SHP77 (cell line): ENCODE results near the gene CHRD.

Source experiments
- DNase-seq, 2 experiments: peaks; one replicate each; lab custom pipeline; 2025; lab: John Stamatoyannopoulos, UW

CHRD gene

DNA sequence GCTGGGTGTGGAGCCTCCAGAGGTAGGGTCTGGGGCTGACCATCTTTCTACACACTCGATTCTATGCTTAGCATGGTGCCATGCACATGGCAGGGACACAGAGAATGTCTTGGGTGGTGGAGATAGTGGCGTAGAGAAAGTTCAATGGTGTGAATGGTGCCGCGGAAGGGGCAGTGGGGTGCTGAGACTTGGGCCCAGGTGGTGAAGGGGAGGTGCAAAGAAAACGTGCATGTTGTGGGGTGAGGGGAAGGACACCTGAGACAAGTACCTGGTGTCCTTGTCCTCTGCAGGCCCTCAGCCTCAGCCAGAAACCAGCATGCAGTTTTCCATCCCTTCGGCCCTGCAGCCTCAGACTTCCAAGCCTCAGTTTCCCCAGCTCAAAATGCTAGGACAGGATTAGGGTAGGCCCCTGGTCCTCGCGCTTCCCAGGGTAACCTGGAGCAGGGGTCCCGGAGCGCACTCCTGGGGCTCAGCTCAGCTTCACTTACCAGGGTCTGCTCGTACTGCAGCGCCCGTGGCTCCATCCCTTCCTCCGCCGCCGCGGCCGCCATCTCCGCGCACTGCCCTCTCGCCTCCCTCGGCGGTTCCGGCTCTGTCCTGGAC is 18.8 kb upstream of the CHRD start:
- DNase-seq, result no peak

DNA sequence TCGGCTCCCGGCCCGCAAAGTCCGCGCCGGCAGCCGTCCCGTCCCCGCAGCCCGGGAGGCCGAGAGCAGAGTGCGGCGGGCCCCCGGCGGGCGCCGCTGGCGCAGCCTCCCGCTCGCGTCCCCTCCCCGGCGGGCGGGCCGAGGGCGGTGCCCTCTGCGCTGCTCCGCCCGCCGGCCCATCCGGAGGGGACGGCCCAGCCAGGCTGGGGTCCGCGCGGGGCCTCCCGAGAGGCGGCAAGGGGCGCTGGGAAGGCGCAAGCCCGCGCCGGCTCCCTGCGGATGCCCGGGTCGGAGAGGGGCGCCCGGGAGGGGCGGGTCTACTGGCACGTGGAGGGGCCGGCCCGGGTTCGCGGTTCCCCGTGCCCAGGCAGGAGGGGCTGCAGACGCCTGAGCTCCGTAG is 18.3 kb upstream of the CHRD start, which contains the start of the genes CLCN2 and POLR2H:
CLCN2 (minus strand) TSS at position 74 of the 400 bp plus-strand sequence. CDS start 126 bp downstream, outside the sequence.
POLR2H (plus strand) TSS at position 179 of the 400 bp plus-strand sequence. CDS start 1,783 bp downstream, outside the sequence.
- peak; percentile 33 to 36 for DNase-seq

DNA sequence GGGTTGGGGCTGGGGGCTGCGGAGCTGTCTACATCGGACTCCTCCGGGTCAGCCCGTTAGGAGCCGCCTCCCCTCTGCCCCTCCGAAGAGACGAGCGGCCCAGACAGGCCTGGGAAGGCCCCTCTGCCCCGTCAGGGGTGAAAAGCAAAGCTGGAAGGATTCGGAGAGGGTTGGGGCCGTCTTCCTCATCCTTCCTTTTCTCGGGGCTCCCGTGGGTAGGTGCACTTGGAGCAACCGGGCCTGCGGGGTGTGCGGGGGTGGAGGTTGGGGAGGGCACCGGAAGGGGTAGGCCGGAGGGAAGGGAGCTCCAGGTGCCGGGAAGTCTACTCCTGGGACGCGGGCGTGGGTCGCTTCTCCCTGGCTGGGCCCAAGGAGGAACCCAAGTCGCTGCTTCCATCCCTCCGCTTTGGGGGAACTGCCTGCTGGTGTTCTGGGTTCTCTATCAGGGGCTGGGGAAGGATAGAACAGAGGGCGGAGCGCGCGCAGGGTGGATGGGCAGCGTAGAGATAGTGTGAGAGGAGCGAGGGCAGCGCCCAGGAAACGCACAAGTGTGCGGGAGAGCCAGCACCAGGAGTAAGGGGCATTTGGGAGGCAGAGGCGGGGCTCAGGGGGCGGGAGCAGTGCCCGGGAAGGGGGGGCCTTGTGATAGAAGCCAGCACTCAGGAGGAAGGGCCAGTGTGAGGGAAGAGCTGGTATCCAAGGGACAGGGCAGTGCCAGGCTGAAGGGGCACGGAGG is 17.8 kb upstream of the CHRD start:
- DNase-seq, result peak; percentile 67 to 68

DNA sequence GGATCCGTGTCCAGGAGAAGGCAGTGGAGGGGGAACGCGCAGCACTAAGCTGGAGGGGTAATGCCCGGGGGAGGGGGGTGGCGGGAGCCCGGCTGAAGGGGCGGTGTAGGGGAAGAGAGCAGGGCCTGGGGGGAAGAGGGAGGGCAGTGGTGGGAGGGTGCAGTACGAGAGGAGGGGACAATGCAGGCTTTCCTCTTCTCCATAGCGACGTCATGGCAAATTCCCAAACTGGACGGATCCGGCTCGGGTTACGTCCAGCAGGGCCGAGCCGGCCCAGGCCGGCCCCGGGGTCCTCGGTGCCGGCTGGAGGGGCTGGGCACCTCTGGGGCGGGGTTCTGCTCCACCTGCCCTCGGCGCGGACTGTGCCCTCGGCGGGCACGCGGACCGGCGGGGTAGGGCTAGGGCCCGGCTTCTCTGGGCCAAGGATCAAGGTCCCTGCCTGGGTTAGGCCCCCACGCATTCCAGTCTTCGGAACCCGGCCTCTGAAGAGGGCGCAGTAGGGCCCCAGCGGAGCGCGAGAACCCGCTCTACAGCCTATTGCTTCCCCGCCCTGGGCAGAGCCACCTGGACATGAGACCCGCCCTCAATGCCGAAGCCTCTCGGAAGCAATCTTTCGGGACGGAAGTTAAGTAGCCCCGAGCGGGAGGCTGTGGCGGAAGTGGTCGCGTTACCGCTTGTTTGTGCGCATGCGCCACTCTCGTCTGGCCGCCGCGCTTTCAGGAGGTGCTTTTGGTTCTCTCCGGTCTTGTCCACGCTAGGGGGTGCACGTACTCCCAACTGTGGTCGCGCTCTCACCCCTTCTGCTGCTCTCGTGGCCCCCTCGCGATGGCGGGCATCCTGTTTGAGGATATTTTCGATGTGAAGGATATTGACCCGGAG is 16.9 kb upstream of the CHRD start:
- peak; percentile 97 to 98 for DNase-seq

DNA sequence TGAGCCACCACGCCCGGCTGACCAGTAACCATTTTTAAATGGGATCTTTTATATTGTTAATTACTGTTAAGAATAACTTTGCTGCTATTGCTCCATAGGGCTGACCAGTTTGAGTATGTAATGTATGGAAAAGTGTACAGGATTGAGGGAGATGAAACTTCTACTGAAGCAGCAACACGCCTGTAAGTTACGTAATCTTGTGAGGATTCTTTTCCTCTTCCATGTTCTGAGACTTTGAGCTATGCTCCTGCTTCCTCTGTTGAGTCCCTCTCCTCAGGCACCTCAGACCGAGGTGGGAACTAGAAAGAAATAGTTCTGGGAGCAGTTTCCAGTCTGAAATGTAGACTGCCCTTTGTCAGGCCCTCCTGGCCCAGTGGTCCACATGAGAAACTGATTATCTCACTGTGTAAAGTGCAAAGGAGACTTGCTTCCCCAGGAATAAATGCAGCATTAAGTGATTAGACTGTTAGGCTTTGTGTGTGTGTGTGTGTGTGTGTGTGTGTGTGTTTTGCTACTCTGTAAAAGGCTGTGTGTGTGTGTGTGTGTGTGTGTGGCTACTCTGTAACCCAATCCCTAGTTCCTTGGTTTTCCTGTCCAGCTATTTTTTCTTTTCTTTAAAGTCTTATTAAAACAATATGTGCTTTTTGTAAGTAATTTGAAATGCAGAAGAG is 13.1 kb upstream of the CHRD start:
- no peak for DNase-seq

DNA sequence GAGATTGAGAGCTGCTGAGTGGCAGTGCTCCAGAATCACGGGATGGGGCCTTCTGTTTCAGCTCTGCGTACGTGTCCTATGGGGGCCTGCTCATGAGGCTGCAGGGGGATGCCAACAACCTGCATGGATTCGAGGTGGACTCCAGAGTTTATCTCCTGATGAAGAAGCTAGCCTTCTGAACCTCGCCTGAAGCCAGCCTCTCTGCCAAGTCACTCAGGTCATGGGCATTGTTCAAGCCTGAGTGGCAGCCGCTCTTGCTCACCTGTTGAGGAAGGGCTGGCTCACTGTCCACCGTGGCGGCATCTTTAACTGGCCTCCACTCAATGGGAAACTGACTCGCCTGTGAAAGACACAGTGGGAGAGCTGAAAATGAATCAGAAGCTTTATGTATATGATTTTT is 11.7 kb upstream of the CHRD start:
- no peak for DNase-seq

DNA sequence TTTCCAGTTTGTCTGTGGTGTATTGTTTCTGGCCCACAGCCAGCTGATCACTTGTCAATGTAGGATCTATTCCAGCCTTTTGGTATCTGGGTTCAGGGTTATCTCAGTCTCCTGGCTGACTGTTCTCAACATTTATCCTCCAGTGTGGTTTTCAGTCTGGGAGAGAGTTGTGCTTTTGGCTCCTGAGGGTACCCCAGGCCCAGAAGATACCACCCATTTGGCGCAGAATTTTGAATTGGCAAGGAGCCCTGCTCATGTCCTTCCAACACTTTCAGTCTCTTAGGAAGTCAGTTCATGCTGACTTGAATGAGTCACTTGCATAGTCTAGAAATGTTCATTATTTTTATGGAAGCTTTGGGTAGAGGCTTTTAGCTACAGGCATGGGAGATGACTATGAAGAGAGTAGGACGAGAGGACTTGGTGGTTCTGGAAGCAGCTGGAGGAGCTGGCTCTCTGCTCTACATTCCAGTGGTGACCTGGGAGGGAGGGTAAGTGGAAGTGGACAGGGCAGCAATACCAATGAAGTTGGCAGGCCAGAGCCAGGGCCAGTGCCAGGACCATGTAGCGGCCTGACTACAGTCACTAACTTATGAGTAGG is 11.2 kb upstream of the CHRD start:
- no peak for DNase-seq

DNA sequence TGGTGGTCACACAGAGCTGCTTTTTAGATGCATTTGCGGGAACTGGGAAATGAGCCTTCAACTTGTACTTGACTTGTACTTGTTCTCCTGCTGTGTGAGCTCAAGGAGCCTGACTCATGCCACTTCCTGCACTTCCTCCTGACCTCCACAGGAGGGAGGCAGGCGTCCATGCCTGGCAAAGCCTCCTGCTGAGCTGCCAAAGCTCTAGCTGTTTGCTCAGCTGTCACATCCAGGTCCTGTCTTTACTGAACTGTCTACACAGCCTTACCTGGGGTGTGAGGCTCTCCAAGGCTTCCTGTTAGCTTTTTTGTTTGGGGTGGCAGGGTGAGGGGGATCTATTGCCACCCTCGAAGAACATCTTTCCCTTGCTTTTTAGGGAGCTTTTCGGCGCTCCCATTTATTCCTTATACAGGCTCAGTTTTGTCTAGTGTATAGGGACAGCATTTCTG is 8.3 kb upstream of the CHRD start:
- peak; percentile 89 to 91 for DNase-seq

DNA sequence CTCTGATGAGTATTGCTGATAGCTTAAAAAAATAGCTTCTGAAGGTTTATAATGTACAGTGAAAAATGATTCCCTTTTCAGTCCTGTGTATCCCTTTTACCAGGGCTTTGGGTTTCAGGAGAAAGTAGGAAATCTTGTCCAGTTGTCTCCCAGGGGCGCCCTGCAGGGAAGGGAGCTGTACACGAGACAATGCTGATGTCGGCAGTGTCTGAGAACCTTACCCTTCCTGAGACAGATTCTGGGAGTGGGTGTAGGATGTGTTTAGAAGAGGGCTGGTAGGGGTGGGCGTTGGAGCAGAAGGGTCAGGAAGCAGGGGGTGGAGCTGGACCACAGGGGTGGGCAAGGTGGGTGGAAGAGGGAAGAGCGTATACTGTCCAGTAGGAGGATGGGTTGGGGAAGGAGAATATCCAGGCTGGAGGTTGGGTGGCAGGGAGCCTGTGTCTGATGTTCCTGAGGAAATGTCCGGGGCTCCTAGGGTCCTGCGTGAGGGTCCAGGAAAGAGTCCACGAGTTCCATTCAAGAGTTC is 7.5 kb upstream of the CHRD start:
- no peak for DNase-seq

DNA sequence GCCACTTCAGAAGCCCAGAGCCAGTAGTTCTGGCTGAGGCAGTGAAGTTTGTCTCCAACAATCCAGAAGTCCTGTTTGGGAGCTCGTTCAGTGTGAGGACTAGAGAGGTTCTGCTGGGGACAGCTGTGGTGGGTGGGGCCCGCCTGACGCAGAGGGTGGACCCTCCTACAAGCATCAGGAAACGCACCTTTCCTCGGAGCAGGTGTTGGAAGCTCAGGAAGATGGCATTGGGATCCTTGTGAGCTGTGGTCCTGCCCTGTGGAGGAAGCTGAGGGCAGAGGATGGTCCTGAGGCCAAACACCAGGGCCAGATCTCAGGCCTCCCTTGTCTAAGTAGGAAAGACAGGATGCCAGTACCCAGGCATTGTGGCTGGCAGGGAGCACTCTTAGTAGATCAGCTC is 6.9 kb upstream of the CHRD start:
- no peak for DNase-seq

DNA sequence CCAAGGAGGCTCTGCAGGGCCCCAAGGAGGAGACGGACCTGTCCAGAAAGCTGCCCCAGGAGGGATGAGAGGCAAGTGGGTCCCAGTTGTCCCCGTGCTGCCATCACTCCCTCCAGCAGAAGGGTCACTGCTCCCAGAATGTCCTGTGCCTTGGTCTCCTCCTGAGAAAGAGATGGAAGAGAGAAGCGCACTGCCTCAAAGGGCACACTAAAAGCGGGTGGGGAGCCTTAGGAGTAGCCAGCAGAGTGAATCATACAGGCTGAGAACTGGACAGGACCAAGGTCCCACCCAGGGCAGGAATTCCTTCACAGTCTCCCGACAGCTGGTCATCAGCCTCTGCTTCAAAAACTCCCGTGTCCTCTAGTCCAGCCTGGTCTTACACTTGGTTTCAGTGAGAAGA is 6.4 kb upstream of the CHRD start:
- DNase-seq, result no peak

DNA sequence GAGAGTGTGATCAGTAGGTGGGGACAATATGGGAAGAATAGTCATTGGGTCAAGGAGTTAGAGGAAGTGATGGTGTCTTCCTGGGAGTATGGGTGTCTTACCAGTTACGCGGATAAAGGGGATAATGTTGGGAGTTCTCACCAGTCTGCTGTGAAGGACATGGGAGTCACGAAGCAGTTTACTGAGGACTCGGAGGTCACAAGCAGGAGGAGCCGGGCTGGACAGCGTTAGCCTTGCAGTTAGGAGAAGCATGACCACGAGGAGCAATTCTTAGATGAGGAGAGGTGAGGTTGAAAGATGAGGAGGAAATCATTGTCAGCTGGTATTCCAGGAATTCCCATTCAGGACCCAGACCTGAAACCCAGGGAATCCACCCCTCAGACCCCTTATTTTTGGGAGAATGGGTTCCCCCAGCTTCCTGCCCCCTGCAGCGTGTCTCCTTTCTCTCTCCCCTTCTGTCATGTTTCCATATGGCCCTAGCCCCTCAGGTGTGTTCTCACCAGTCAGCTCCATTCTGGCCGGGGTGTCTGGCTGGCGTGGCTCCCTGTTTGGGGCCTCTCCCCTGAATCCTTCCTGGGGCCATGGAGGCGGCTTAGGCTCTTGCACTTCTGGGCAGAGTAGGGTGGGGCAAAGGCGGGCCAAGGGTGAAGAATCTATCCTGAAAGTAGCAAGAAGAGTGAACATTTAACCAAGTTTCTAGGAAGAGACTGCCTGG is 4.0 kb upstream of the CHRD start:
- DNase-seq, result no peak

DNA sequence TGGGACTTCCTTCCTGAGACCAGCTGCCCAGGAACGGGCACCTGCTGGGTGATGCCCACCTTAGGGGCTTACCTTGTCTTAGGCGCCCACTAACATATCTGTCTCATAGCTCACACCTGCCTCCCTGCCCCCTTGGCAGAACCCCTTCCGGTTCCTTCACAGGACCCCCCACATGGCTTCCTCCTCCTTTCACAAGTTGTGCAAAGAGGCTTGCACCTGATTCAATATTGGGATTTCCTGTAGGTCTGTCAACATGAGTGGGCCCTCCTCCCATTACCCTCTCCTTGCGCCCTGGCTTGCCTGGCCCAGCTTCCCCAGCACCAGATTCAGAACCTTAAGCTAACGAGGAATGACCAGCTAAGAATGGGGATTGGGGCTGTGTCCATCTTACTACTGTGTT is 2.5 kb upstream of the CHRD start:
- peak in 1 of 2 experiments; percentile 15 for DNase-seq

DNA sequence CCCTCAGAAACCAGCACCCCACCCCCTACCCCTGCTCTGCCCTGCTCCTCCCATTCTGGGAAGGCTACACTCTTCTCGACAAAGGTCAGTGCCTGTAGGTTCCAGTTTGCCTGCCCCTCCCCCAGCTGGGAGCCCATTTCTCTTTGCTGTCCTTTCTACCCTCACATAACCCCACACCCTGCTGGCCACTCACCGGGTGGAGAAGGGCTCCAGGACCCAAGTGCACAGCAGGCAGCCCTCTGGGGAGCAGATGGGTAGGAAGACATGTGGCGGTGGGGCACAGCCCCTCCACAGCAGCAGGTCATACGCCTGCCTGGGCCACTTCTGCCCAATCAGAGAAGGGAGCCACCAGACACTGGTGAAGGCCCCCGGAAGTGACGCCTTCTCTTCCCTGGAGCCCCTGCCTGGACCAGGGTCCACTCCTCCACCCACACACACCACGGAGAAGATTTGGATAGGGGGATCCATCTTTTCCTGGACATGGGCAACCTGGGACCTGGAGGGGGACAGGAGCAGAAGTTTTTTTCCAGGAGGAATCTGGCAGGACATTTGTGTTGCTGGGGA is 1.9 kb upstream of the CHRD start, which contains the start of gene THPO:
THPO (minus strand) TSS at position 326 of the 564 bp plus-strand sequence. CDS start 1,948 bp downstream, outside the sequence.
- DNase-seq, result peak; percentile 83 to 86

DNA sequence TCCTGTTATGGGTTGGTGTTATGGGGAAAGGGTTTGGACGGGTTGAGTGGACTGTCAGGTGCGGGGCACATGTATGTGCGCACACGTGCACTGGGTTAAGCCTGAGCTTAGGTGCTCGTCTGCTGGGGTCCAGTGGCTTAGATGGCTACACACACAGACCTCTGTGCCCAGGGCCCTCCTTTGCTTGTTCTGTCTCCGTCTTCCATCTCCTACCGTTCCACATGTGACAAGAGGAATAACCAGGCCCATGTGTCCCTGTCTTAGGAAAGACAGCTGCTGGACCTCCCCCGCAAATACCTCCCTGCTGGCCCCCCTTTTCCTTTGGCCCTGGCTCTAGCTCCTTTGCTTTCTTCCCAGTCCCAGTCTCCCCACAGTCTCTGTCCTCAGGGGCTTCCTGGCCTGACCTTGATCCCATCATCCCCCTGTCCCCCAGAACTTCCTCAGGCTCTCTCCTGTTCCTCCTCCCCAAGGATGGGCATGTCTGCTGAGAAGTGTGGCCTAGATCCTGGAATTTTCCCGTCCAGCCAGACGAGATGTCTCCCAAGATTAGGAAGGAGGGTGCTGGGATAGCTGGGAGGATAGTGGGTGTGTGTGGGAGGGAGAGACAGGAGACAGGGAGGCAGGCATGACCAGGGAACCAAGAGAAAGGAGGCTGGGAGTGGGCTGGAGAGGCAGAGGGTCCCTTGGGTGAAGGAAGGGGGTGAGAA is 1.1 kb upstream of the CHRD start:
- DNase-seq, result no peak

DNA sequence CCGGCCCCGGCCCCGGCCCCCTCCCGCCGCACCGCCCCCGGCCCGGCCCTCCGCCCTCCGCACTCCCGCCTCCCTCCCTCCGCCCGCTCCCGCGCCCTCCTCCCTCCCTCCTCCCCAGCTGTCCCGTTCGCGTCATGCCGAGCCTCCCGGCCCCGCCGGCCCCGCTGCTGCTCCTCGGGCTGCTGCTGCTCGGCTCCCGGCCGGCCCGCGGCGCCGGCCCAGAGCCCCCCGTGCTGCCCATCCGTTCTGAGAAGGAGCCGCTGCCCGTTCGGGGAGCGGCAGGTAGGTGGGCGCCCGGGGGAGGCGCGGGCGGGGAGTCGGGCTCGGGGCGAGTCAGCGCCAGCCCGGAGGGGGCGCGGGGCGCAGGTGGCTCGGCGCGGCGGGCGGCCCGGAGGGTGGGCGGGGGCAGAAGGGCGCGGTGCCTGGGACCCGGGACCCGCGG is 352 bp downstream of the CHRD start:
- DNase-seq, result peak in 1 of 2 experiments; percentile 19

DNA sequence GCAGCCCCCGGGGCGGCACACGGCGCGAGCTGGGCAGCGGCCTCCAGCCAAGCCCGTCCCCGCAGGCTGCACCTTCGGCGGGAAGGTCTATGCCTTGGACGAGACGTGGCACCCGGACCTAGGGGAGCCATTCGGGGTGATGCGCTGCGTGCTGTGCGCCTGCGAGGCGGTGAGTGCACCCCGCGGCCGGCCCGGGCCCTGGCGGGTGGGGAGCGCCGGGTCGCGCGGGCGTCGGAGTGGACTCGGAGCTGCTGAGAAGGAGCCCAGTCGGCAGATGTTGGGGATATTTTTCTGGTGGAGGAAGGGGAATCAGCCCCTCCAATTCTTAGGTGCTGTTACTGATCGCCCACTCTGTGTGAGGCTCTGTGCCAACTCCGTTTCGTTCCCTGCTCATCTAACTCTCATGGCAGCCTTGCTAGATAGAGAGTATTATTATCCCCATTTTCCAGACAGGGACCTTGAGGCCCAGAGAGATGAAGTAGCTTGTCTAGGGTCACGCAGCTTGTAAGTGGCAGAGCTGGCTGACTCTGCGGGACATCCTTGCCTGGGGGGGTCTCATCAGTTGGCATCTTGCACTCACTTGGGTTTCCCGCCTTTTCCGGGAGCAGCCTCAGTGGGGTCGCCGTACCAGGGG is 890 bp downstream of the CHRD start:
- no peak for DNase-seq

DNA sequence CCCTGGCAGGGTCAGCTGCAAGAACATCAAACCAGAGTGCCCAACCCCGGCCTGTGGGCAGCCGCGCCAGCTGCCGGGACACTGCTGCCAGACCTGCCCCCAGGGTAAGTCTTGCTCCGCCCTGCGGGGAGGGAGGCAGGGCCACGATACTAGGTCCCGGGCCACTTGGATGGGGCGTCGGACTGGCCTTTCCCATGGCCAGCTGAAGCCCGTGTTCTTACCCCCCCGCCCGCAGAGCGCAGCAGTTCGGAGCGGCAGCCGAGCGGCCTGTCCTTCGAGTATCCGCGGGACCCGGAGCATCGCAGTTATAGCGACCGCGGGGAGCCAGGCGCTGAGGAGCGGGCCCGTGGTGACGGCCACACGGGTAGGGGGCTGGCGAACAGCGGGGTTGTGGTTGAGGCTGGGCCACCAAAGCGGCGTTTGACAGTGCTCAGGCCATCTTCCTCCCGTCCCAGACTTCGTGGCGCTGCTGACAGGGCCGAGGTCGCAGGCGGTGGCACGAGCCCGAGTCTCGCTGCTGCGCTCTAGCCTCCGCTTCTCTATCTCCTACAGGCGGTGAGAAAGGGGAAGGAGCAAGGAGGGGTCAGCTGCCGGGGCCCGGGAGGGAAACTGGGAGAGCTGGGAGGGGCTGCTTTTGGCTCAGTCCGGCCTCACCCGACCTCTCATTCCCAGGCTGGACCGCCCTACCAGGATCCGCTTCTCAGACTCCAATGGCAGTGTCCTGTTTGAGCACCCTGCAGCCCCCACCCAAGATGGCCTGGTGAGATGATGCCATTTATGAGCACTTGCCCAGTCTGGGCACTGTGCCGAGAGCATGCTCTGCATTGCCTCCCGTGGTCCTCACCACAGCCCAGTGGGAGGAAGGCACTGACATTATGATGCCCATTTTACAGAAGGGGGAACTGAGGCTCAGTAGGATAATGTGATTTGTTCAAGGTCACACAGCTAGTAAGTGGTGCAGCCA is 1.7 kb downstream of the CHRD start:
- no peak for DNase-seq
